HG02943 (cell line): ENCODE results near the gene GFOD2.

Experiments used
- ATAC-seq: cut with Tn5 transposase; IDR thresholded peaks from one replicate; pipeline ENCODE4 v1.9.1; 2021; ENCODE audit warnings: mild to moderate bottlenecking, low read depth, moderate library complexity; ENCODE audit not compliant: unreplicated experiment

The GFOD2 gene

GRCh38 chr16:67647681-67648080 is 71.4 kb downstream of the GFOD2 start:
- ATAC-seq: no peak

- ATAC-seq: no peak
Observed at GRCh38 chr16:67647111-67647651, 71.9 kb downstream of the GFOD2 start.

GRCh38 chr16:67645397-67646121 is 73.6 kb downstream of the GFOD2 start:
- no peak for ATAC-seq

- ATAC-seq: no peak
Observed at GRCh38 chr16:67644038-67644437, 75.1 kb downstream of the GFOD2 start.

- ATAC-seq: no peak
Observed at GRCh38 chr16:67641779-67642708, 77.1 kb downstream of the GFOD2 start.

- ATAC-seq: no peak
Observed at GRCh38 chr16:67637625-67638024, 81.5 kb downstream of the GFOD2 start.

- ATAC-seq: no peak
Observed at GRCh38 chr16:67636713-67637112, 82.4 kb downstream of the GFOD2 start.

GRCh38 chr16:67632415-67633172 is 86.5 kb downstream of the GFOD2 start:
- ATAC-seq: no peak

- ATAC-seq: no peak
Observed at GRCh38 chr16:67628216-67628615, 90.9 kb downstream of the GFOD2 start.
